GM08714 (cell line): ENCODE data around the gene XDH.

ENCODE experiments used
- H3K4me3 ChIP-seq: fragments of 200-500 bp; sonication (Bioruptor generic); 2 replicates; pipeline ENCODE4 v1.5.1; 2014; ENCODE audit warnings: mild to moderate bottlenecking, low read length, inconsistent platforms
- ZNF274 ChIP-seq: IDR thresholded peaks from 2 replicates; pipeline ENCODE4 v1.6.1; 2012; ENCODE audit warnings: mild to moderate bottlenecking, low read depth, low read length

Gene XDH

DNA sequence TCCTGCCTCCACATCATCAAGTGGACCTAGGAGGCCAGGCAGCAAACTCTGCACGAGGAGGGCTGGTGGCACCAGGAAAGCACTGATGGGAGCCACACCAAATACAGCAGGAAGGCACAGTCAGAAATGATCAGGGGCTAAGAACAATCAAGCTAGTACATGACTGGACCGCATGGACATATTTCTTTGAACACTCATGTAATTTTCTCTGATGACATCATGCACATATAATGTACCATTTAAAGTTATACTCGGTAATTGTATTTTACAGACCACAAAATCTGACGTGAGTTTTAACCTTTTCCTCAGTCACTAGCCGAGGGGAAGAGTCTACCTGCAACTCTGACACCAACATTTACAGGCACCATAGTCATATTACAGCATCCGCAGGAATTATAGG, 76.7 kb downstream of the XDH start:
- H3K4me3 ChIP-seq: no peak overlapping the region
- TF ChIP-seq ZNF274: no peak

DNA sequence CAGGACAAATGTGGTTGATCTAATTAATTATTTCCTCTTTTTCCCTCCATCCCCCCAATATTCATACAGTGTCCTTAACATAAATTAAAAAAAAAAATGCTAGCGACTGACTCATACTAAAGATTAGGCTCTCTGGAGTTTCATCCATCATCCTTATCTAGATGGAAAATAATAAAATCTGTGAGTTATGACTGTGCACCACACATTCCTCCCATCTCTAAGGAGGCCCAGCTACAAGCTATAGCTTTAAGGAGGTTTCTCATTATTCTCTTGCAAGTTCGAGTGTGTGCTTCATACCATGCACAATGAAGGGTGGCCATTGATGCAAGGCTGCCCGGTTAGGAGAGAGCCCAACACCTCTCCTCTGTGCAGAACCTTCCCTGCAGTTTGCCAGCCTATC, 77.3 kb downstream of the XDH start:
- H3K4me3 ChIP-seq: no peak overlapping the region
- no peak for TF ChIP-seq ZNF274

DNA sequence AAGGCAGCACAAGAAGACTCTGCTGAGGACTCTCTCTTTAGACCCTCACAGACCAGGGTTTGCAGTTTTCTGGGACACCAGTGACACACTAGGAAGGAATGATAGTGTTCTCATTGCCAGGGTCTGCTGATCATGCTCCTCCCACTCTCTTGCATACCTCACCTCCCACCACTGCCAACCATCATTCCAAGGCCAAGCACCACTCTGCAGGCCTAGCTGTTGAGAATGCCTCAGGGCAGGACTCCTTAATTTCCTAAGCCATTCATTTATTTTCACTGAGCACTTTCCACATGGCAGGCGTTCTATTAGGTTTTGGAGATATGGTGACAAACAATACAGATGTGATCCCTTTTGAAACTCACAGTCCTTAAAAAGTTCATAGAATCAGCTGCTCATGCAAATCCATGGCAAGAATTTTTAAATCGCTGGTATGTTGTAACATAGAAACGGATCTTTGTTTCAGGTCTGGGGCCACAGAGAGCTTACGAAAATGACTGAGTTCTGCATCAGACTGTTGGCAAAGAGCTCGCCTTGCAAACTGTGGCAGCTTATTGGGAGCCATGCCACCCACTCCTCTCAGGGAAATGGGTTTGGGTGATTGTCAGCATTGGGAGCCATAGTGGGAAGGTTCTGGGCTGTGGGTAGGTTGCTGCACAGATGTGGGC, 78.5 kb downstream of the XDH start:
- TF ChIP-seq ZNF274: no peak
- H3K4me3 ChIP-seq: no peak overlapping the region

DNA sequence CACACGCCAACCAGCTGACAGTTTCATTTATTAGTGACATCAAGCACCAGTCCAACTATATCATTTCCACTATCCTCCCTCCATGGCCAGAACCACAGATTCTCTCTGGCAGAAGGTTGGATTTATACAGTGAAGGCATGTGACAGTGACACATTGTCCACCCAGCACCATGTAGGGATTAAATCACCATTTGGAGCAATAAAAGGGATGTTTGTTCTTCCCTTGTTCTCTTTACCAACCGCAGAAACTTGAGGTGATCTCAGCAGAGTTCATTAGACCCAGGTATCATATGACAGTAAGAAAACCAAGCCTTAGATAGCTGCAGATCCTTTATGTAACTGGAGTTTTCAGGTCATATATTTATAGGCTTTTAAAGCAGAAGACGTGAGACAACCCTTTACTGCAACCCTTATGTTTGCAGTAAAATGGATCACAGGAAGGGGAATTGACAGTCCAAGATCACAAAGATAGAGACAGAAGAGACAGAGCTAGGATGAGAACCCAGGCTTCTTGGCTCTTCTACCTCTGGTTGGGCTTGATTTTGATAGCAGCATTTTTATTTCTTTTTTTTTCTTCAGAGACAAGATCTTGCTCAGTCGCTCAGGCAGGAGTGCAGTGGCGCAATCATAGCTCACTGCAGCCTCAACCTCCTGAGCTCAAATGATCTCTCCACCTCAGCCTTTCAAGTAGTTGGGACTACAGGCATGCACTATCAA, 80.1 kb downstream of the XDH start:
- no peak for TF ChIP-seq ZNF274
- H3K4me3 ChIP-seq: no peak overlapping the region

DNA sequence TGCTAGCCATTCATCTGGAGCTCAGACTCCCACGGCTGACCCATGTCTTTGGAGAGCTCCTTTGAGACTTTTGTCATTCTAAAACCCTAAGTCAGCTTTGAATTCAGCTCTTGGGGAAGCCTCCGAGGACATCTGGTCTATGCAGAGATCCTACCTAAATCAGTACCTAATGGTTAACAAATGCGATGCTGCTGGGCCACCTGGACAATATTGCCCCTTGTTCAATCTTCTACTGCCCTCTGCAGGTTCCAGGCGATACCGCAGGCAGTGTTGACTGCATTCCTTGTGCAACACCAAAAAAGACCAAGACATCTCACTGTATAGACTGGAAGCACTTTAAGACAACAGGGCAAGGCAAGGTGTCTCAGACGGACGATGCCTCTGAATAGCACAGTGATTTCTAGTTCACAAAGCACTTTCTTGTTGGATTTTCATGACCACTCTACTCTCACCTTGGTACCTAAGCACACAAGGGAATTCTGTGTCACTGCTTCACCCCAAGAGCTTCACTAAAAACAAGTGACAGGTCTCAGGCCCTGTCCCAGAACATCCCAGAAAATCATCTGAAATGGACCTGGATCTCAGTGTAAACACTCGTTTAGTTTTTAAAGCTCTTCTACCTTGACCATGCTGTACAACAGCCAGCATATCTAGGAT, 80.9 kb downstream of the XDH start:
- H3K4me3 ChIP-seq: no peak overlapping the region
- TF ChIP-seq ZNF274: no peak

DNA sequence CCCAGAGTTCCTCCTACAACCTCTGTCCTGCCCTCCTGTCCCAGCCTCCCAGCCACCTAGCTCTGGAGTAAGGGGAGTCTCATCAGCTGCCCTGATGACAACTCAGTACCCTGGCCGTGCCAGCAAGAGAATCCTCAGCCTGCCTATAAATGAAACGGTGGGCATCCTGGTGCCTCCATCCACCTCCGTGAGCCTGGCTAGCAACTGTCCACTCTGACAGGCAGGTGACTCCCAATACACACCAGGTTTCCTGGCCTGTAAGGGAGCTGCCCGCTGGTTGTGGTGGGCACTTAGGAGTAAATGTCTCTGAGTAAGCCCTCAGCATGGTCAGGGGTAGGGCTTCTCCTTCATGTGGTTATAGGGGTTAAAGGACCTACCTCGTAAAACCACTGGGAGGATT, 81.5 kb downstream of the XDH start:
- TF ChIP-seq ZNF274: no peak
- no peak overlapping the region for H3K4me3 ChIP-seq

DNA sequence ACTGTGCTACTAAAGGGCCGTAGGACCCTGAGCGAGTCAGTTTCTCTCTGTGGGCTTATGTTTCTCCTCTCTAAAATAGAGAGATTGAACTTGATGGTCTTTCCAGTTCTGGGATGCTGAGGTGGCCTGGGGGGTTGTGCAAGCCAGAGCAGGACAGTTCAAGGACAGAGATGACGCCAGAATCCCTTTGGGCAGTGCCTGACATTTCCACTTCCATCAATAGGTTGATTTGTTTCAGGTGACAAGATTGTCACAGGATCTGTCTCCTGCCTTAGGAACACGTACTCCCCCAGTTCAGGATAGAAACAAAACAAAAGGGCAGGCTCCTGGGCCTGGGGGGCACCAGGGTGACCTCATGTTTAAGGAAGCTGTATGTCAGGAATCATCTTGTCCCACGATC, 82.0 kb downstream of the XDH start:
- H3K4me3 ChIP-seq: no peak overlapping the region
- no peak for TF ChIP-seq ZNF274

DNA sequence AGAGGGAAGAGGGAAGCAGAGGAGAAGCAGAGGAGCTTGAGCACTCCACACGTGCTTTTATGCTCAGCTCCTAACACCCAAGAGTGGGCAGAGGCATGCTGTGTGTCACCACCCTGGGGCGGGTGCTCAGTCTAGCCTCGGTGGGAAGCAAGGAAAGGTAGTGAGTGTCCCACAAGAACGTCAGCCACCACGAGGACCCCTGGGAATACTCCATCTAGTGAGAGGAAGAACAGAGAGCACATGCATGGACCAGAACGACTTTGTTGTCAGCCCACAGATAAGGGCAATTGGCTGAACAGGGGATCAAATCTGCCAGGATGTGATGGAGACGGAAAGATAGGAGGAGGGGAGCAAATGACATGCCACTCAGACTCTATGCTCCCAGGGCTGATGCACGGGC, 83.4 kb downstream of the XDH start:
- H3K4me3 ChIP-seq: no peak overlapping the region
- no peak for TF ChIP-seq ZNF274

DNA sequence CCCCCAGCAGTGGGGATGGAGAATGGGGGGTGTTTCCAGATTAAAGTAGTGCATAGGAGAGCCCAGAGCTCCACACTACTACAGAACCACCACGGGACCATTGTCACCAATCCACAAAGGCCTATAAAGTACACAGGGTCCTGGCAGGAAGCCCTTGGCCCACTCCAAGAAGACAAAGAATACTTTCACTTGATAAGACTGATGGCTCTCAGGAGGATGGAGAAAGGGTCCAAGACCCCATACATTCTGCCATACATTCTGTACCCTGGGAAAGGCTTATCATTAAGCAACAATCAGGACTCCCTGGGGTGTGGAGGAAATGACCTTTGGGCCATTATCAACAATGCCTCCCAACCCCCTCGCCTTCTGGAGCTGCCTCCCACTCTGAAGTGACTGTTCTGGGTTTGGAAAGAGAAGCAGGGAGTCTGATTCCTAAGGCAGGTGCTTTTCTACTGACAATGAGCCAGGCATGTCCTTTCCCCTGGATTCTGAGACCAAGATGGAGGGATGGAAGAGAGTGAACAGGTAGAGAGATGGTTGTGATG, 85.4 kb downstream of the XDH start:
- no peak overlapping the region for H3K4me3 ChIP-seq
- no peak for TF ChIP-seq ZNF274

DNA sequence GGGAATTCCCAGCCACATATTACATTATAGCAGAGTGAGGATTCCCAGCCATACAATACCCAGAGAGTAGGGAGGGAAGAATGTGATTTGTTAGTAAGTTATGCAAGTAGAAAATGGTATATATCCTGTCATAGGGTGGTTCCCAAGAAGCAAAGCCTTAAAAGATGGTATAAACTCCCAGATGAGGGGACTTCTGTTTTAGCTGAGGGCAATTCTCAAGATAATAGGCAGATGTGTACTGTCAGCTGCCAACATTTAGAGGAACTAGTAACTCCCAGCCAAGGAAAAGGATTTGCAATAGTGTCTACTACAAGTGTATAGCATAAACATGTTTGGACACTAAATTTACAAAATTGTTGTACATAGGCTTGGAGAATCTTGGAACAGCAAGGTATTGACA, 86.5 kb downstream of the XDH start:
- no peak for TF ChIP-seq ZNF274

DNA sequence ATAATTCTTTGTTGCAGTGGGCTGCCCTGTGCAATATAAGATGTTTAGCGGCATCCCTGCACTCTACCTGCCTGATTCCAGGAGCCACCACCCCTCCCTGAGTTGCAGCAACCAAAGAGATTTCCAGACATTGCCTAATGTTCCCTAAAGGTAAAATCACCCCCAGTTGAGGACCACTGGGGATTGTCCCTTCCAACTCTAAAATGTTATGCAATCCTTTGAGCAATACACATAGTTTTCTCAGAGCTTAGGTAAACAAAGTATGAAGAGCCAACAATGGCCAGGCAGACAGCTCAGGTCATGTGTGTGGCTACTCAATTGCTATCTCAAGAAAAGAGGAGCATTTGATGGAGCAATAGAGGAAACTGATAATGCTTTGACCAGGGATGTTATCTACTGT, 87.0 kb downstream of the XDH start:
- no peak overlapping the region for H3K4me3 ChIP-seq
- no peak for TF ChIP-seq ZNF274

More for the DNA sequence above, 86.5 kb downstream of the XDH start:
- no peak overlapping the region for H3K4me3 ChIP-seq

DNA sequence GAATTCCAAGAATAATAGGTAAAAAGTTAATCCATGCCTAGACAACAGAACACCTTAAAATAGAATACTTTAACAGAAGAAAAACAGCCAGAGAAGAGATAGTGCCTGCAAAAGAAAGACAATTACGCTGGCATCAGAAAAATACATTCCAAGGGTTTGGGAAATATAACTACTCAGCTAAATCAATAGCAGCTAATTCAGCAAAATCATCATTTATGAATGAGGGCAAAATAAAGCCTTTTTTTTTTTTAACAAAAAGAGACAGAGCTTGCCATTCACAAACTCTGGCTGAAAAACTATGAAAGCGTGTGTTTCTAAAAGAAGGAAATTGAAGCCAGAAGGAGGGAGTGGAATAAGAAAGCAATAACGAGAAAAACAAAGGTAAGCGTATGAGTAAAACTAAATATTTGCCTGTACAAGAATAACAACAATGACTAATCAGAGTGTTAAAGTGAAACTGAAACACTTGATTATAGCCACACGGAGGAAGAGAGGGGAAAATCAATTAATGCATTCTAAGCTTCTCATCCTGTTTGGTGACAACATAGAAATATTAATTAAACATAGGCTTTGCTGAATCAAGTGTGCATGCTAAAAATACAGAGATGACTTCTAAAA, 90.4 kb downstream of the XDH start:
- H3K4me3 ChIP-seq: no peak overlapping the region
- TF ChIP-seq ZNF274: no peak

DNA sequence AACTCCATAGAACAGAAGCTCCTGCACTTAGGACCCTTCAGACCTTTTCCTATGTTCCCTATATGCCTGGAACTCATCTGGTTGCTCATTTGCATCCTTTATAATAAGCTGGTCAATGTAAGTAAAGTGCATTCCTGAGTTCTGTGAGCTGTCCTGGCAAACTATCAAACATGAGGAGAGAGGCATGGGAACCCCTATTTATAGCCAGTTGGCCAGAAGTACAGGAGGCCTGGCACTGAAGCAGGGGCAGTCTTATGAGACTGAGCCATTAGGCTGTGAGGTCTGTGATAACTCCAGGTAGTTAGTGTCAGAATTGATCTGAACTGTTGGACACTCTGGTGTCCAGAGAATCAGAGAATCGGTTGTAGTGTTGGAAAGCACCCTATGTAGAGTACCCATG, 92.2 kb downstream of the XDH start:
- no peak overlapping the region for H3K4me3 ChIP-seq
- no peak for TF ChIP-seq ZNF274

DNA sequence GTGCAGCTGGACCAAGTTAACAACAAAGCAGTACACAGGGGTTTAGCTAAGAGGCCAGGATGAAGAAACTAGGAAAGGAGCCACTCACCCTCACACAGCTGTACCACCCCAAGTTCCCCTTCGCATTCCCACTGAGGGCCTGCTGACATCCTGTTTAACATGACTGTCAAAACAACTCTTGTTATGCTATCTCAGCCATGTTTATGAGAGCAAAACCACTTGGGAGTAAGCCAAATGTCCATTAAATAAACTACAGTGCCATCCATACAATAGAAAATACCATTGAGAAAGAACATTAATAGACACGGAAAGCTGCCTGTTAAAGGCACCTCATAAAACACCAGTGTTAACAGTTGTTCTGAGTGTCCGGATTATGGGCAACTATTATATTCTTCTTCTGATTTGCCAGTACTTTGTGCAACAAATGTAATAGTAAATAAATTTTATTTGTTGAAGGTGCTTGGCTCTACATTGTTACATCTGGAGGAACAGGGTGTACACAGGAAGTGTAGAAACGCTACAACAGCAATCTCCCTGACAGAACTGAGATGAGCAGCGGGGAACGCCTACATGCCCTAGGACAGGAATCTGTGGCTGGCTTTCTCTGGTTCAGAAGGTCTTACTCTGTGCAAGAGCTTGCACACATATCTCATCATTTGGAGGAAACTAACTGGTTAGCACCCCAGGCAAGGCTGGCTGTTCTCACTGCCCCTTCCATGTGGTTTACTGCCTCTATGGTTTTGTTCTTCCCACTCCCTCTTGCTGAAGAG, 95.0 kb downstream of the XDH start:
- H3K4me3 ChIP-seq: no peak overlapping the region
- no peak for TF ChIP-seq ZNF274
